GM23248 (cell line): ENCODE data around the gene KDM2A.

Experiments used
- EZH2 ChIP-seq: fragments of 200-600 bp; sonication (generic); IDR thresholded peaks from 2 replicates; pipeline ENCODE4 v1.6.1; 2018; ENCODE audit warnings: antibody characterized with exemption, mild to moderate bottlenecking; ENCODE audit not compliant: insufficient read depth, poor library complexity, severe bottlenecking
- EZH2phosphoT487 ChIP-seq: fragments of 200-600 bp; sonication (generic); IDR thresholded peaks from 2 replicates; pipeline ENCODE4 v1.6.1; 2018; ENCODE audit warnings: antibody characterized with exemption, moderate library complexity, mild to moderate bottlenecking, low read depth; ENCODE audit not compliant: insufficient read depth

DNA sequence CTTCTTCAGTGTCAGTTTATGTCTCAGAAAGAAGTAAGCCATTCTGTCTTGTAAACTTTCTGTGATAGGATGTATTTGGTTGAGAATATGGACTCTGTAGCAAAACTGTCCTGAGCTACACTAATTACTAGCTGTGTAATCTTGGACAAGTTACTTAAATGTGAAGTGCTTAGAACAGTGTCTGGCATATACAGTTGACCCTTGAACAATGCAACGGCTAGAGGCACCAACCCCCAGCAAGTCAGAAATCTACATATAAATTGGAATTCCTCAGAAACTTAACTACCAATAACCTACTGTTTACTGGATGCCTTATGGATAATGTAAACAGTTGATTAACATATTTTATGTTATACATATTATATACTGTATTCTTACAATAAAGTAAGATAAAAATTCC is 78.5 kb downstream of the KDM2A start:
- TF ChIP-seq EZH2 (no peak), EZH2phosphoT487 (no peak)
